Left lung (tissue), 10 donors: ENCODE measurements around the gene GRK7. TPM values are rescaled to one million over a fixed set of nuclear protein-coding genes. Genes with fewer than 3 reads are reported as not detected.

Experiments used
- ATAC-seq: fragments of 200-7000 bp; cut with Tn5 transposase; one replicate; pipeline ENCODE4 v1.9.1; 2020; ENCODE audit warnings: moderate library complexity
- DNase-seq, 4 donors: peaks; one replicate each; pipeline ENCODE4 v3.0.0-alpha.2; 2013 to 2020
- H3K27ac ChIP-seq, 2 donors: fragments of 200-600 bp; sonication (generic) in 1 of 2; one replicate each; pipeline versions ENCODE4 v1.5.0 to v1.8.0; 2020 to 2021
- H3K27me3 ChIP-seq, 2 donors: fragments of 200-600 bp; sonication (generic) in 1 of 2; one replicate each; pipeline versions ENCODE4 v1.5.0 to v1.8.0; 2020 to 2021
- H3K36me3 ChIP-seq, 2 donors: fragments of 200-600 bp; sonication (generic) in 1 of 2; one replicate each; pipeline versions ENCODE4 v1.5.0 to v1.8.0; 2020 to 2021
- H3K4me1 ChIP-seq, 2 donors: fragments of 200-600 bp; one replicate each; pipeline ENCODE4 v1.8.0; 2021
- H3K4me3 ChIP-seq, 2 donors: fragments of 200-600 bp; sonication (generic) in 1 of 2; one replicate each; pipeline versions ENCODE4 v1.5.0 to v1.8.0; 2020 to 2021; ENCODE audit warnings: mild to moderate bottlenecking in 1 of 2
- H3K9me3 ChIP-seq, 2 donors: fragments of 200-600 bp; sonication (generic) in 1 of 2; one replicate each; pipeline versions ENCODE4 v1.5.0 to v1.8.0; 2020 to 2021
- intact Hi-C, 2 donors: fragments of 100-400 bp; cut with DNase I; formaldehyde crosslinking; loops; one replicate each; pipeline versions ENCODE4 v1.11.2 to v1.14.2; 2022
- polyA plus RNA-seq, 6 donors: library from polyadenylated mRNA; unstranded; fragments of 120-200 nt; gene quantifications; one replicate each; pipeline ENCODE4 v1.2.1, GENCODE V29; 2013; ENCODE audit not compliant: insufficient read length in 6 of 6
- total RNA-seq, 2 donors: library from RNA; stranded (reverse); fragmentation: NEBNext Ultra II Directional; extraction: Animal tissue kit (Norgen Biotek cat#: 25700); gene quantifications; one replicate each; pipeline ENCODE4 v1.2.1, GENCODE V29; 2021
- TF ChIP-seq, protein P1 (sequence below), 2 donors: fragments of 200-600 bp; sonication (generic) in 1 of 2; IDR thresholded peaks; one replicate each; pipeline versions ENCODE4 v1.5.0 to v1.8.0; 2021; ENCODE audit warnings: antibody characterized with exemption in 2 of 2
- donor health status: DM: no; HTN: yes; CAD: no.
- donor health status: DM: no; HTN: no; CAD: no.

Gene GRK7
- total and polyA plus RNA-seq, 8 donors: 0.06 to 0.19 (median 0.13) TPM; not detected in 2

GRCh38 chr3:141790171-141790570 is 27.0 kb downstream of the GRK7 start:
- intact Hi-C loops: no loop called here
- ATAC-seq (no peak), DNase-seq (no peak)
- Histone ChIP-seq H3K4me1 (no peaks in the 10 kb centered on the region), H3K4me3 (no peak overlapping the region), H3K36me3 (no peaks in the 10 kb centered on the region), H3K27me3 (no peaks in the 10 kb centered on the region), H3K9me3 (no peaks in the 10 kb centered on the region), H3K27ac (no peak overlapping the region)
- TF ChIP-seq, protein P1, sequence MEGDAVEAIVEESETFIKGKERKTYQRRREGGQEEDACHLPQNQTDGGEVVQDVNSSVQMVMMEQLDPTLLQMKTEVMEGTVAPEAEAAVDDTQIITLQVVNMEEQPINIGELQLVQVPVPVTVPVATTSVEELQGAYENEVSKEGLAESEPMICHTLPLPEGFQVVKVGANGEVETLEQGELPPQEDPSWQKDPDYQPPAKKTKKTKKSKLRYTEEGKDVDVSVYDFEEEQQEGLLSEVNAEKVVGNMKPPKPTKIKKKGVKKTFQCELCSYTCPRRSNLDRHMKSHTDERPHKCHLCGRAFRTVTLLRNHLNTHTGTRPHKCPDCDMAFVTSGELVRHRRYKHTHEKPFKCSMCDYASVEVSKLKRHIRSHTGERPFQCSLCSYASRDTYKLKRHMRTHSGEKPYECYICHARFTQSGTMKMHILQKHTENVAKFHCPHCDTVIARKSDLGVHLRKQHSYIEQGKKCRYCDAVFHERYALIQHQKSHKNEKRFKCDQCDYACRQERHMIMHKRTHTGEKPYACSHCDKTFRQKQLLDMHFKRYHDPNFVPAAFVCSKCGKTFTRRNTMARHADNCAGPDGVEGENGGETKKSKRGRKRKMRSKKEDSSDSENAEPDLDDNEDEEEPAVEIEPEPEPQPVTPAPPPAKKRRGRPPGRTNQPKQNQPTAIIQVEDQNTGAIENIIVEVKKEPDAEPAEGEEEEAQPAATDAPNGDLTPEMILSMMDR (IDR thresholded peaks at IDR 0.05): no peak

DNA sequence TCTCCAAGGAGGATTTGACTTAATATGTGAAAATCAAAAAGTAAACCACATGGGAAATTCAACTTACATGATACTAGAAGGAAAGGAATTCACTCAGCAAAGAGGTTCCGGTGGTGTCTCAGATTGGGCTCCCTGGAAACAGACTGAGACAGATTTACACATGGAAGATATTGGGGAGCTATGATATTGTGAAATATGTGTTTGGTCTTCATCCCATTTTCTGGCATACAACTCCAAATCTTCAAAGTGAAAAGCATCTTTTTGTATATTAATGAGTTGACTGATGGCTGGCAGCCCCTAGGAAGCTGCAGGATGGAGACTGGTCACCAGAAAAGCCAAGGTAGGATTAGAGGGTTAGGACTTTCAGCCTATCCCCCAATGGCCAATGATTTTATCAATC is 29.3 kb downstream of the GRK7 start:
- H3K9me3 ChIP-seq: no peaks in the 10 kb centered on the region
- intact Hi-C loops: no loop called here
- peaks cover 5 to 18% of the 10 kb centered on the region in 2 donors for H3K4me1 ChIP-seq
- DNase-seq: no peak
- no peak overlapping the region for H3K27ac ChIP-seq
- H3K4me3 ChIP-seq: no peak overlapping the region
- TF ChIP-seq, protein P1 (IDR thresholded peaks at IDR 0.05): no peak
- no peaks in the 10 kb centered on the region for H3K36me3 ChIP-seq
- no peak for ATAC-seq
- H3K27me3 ChIP-seq: no peaks in the 10 kb centered on the region

DNA sequence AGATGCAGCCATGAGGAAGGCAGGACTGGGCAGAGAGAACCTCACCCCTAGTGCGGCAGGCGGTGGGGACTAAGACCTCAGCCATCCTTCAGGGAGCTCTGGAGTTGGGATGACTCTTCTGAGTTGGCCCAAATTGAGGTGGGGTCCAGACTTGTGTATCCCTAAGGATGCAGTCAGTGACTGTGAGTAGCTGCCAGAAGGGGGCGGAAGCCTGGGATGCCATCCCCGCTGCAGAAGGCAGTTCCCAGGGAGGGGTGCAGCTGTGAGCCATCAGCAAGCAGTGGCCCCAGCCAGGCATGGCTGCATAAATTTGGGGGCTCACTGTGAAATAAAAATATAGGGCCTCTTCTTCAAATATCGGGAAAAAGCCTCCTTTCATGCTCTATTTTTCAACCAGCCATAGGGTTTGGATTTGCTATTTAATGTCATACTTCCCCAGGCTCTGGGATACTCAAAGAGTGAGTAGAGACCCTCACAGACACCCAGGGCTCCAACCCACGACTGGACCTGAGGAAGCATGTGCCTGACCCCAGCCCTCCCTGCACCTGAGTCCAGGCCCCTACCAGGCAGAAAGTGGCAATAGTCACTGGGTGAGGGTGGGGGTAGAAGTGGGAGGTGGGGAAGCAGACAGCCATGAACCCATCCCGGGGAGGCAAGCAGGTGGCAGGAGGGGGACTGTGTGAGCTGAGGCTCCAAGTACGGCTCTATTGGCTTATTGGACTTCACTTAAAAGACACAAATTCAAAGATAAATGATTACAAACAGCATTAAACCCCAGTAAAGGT is 30.5 kb downstream of the GRK7 start:
- Histone ChIP-seq H3K27me3 (no peaks in the 10 kb centered on the region), H3K4me3 (no peak overlapping the region), H3K36me3 (no peaks in the 10 kb centered on the region), H3K4me1 (peaks cover 14 to 28% of the 10 kb centered on the region in 2 donors), H3K27ac (no peak overlapping the region), H3K9me3 (no peaks in the 10 kb centered on the region)
- TF ChIP-seq, protein P1 (IDR thresholded peaks at IDR 0.05): no peak
- ATAC-seq (no peak), DNase-seq (no peak)
- intact Hi-C loops: no loop called here

DNA sequence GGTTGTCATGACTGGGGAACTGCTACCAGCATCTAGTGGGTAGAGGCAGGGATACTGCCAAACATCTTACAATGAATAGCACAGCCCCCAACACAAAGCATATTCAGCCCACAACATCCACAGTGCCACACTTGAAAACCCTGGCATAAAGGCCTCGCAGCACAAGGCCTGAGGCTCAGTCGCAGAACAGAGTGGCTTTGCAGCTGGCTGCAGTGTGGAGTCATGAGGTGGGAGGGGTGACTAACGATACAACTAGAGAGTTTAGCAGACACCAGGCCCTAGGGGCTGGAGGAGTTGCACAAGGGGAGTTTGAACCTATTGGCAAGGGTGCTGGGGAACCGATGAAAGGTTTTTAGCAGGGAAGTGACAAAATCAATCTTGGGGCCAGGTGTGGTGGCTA is 32.1 kb downstream of the GRK7 start:
- ATAC-seq (no peak), DNase-seq (no peak)
- Histone ChIP-seq H3K27ac (no peak overlapping the region), H3K9me3 (no peaks in the 10 kb centered on the region), H3K27me3 (no peaks in the 10 kb centered on the region), H3K4me3 (no peak overlapping the region), H3K36me3 (no peaks in the 10 kb centered on the region), H3K4me1 (peaks cover 14 to 28% of the 10 kb centered on the region in 2 donors)
- intact Hi-C loops: no loop called here
- TF ChIP-seq, protein P1 (IDR thresholded peaks at IDR 0.05): no peak

DNA sequence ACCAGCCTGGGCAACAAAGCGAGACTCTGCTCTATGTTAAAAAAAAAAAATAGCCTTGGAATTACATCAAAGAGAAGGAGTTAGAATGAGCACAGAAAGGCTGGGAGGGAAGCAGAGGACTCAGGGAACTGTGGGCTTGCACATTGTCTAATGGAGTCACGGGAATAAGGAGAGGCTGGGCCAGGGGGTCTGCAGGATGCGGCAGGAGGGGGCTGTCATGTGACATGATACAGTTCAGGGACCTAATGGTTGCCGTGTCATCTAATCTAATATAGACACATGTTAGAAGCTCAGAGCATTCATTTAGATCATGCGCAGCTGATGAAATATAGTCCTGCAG is 32.5 kb downstream of the GRK7 start:
- H3K27me3 ChIP-seq: no peaks in the 10 kb centered on the region
- ATAC-seq (no peak), DNase-seq (no peak)
- H3K4me3 ChIP-seq: no peak overlapping the region
- H3K4me1 ChIP-seq: peaks cover 14 to 28% of the 10 kb centered on the region in 2 donors
- H3K9me3 ChIP-seq: no peaks in the 10 kb centered on the region
- no peaks in the 10 kb centered on the region for H3K36me3 ChIP-seq
- TF ChIP-seq, protein P1 (IDR thresholded peaks at IDR 0.05): no peak
- H3K27ac ChIP-seq: peak overlapping the region in 1 of 2 donors; percentile 83
- intact Hi-C loops: no loop called here
